ENCODE data around the gene PPM1H.
"Not testable (repeated sequence)": the region's sequence is repeated elsewhere in the genome, so short reads cannot be mapped to it uniquely, and the experiment has no call there.

Gene PPM1H

GRCh38 chr12:62834971-62835547, 99.9 kb downstream of the PPM1H start:
- no peaks in the 10 kb centered on the region for H3K9me3 ChIP-seq (ENCODE audit: control insufficient read depth, insufficient read depth, low read length)
- no peak overlapping the region for H3K9ac ChIP-seq (ENCODE audit: low read depth, low read length)
- no peak overlapping the region for H3K27ac ChIP-seq (ENCODE audit: low read depth, low read length)
- H3K4me3 ChIP-seq (ENCODE audit: low read depth, low read length), result no peak overlapping the region
- no peaks in the 10 kb centered on the region for H3K27me3 ChIP-seq (ENCODE audit: control insufficient read depth, insufficient read depth, low read length)
- peaks cover 8% of the 10 kb centered on the region for H3K4me1 ChIP-seq (ENCODE audit: control insufficient read depth, insufficient read depth, low read length)
- H3K36me3 ChIP-seq (ENCODE audit: control insufficient read depth, insufficient read depth, low read length), result peaks cover 5% of the 10 kb centered on the region

- Histone ChIP-seq H3K9ac (ENCODE audit: low read depth, low read length) (no peak overlapping the region), H3K27ac (ENCODE audit: low read depth, low read length) (no peak overlapping the region), H3K4me3 (ENCODE audit: low read depth, low read length) (no peak overlapping the region), H3K36me3 (ENCODE audit: control insufficient read depth, insufficient read depth, low read length) (peaks cover 7% of the 10 kb centered on the region), H3K9me3 (ENCODE audit: control insufficient read depth, insufficient read depth, low read length) (no peaks in the 10 kb centered on the region), H3K4me1 (ENCODE audit: control insufficient read depth, insufficient read depth, low read length) (peaks cover 8% of the 10 kb centered on the region), H3K27me3 (ENCODE audit: control insufficient read depth, insufficient read depth, low read length) (no peaks in the 10 kb centered on the region)
Measured at GRCh38 chr12:62834406-62834805, 100.5 kb downstream of the PPM1H start.

GRCh38 chr12:62833634-62834033, 101.3 kb downstream of the PPM1H start:
- no peaks in the 10 kb centered on the region for H3K27me3 ChIP-seq (ENCODE audit: control insufficient read depth, insufficient read depth, low read length)
- H3K4me3 ChIP-seq (ENCODE audit: low read depth, low read length), result no peak overlapping the region
- H3K4me1 ChIP-seq (ENCODE audit: control insufficient read depth, insufficient read depth, low read length), result peaks cover 8% of the 10 kb centered on the region
- no peak overlapping the region for H3K9ac ChIP-seq (ENCODE audit: low read depth, low read length)
- H3K36me3 ChIP-seq (ENCODE audit: control insufficient read depth, insufficient read depth, low read length), result peaks cover 14% of the 10 kb centered on the region
- no peak overlapping the region for H3K27ac ChIP-seq (ENCODE audit: low read depth, low read length)
- H3K9me3 ChIP-seq (ENCODE audit: control insufficient read depth, insufficient read depth, low read length), result no peaks in the 10 kb centered on the region

- Histone ChIP-seq H3K4me3 (ENCODE audit: low read depth, low read length) (no peak overlapping the region), H3K36me3 (ENCODE audit: control insufficient read depth, insufficient read depth, low read length) (peaks cover 21% of the 10 kb centered on the region), H3K4me1 (ENCODE audit: control insufficient read depth, insufficient read depth, low read length) (peaks cover 8% of the 10 kb centered on the region), H3K9ac (ENCODE audit: low read depth, low read length) (no peak overlapping the region), H3K9me3 (ENCODE audit: control insufficient read depth, insufficient read depth, low read length) (no peaks in the 10 kb centered on the region), H3K27me3 (ENCODE audit: control insufficient read depth, insufficient read depth, low read length) (no peaks in the 10 kb centered on the region), H3K27ac (ENCODE audit: low read depth, low read length) (no peak overlapping the region)
Measured at GRCh38 chr12:62832558-62832957, 102.4 kb downstream of the PPM1H start.

GRCh38 chr12:62832027-62832426, 102.9 kb downstream of the PPM1H start:
- no peaks in the 10 kb centered on the region for H3K27me3 ChIP-seq (ENCODE audit: control insufficient read depth, insufficient read depth, low read length)
- H3K4me3 ChIP-seq (ENCODE audit: low read depth, low read length), result no peak overlapping the region
- no peak overlapping the region for H3K9ac ChIP-seq (ENCODE audit: low read depth, low read length)
- H3K36me3 ChIP-seq (ENCODE audit: control insufficient read depth, insufficient read depth, low read length), result peaks cover 21% of the 10 kb centered on the region
- H3K27ac ChIP-seq (ENCODE audit: low read depth, low read length), result no peak overlapping the region
- H3K9me3 ChIP-seq (ENCODE audit: control insufficient read depth, insufficient read depth, low read length), result no peaks in the 10 kb centered on the region
- peaks cover 8% of the 10 kb centered on the region for H3K4me1 ChIP-seq (ENCODE audit: control insufficient read depth, insufficient read depth, low read length)

- H3K9me3 ChIP-seq (ENCODE audit: control insufficient read depth, insufficient read depth, low read length), result no peaks in the 10 kb centered on the region
- H3K9ac ChIP-seq (ENCODE audit: low read depth, low read length), result no peak overlapping the region
- no peaks in the 10 kb centered on the region for H3K27me3 ChIP-seq (ENCODE audit: control insufficient read depth, insufficient read depth, low read length)
- peaks cover 2% of the 10 kb centered on the region; the same call in 1 of the 2 replicates for H3K4me1 ChIP-seq (ENCODE audit: control insufficient read depth, insufficient read depth, low read length)
- H3K4me3 ChIP-seq (ENCODE audit: low read depth, low read length), result no peak overlapping the region
- H3K27ac ChIP-seq (ENCODE audit: low read depth, low read length), result no peak overlapping the region
- peaks cover 21% of the 10 kb centered on the region for H3K36me3 ChIP-seq (ENCODE audit: control insufficient read depth, insufficient read depth, low read length)
Measured at GRCh38 chr12:62827855-62828254, 107.1 kb downstream of the PPM1H start.

- no peak overlapping the region for H3K9ac ChIP-seq (ENCODE audit: low read depth, low read length)
- H3K4me3 ChIP-seq (ENCODE audit: low read depth, low read length), result no peak overlapping the region
- H3K4me1 ChIP-seq (ENCODE audit: control insufficient read depth, insufficient read depth, low read length), result no peaks in the 10 kb centered on the region
- no peak overlapping the region for H3K27ac ChIP-seq (ENCODE audit: low read depth, low read length)
- H3K27me3 ChIP-seq (ENCODE audit: control insufficient read depth, insufficient read depth, low read length), result no peaks in the 10 kb centered on the region
- peaks cover 21% of the 10 kb centered on the region for H3K36me3 ChIP-seq (ENCODE audit: control insufficient read depth, insufficient read depth, low read length)
- H3K9me3 ChIP-seq (ENCODE audit: control insufficient read depth, insufficient read depth, low read length), result no peaks in the 10 kb centered on the region
Measured at GRCh38 chr12:62827042-62827441, 107.9 kb downstream of the PPM1H start.

- Histone ChIP-seq H3K4me1 (ENCODE audit: control insufficient read depth, insufficient read depth, low read length) (peaks cover 15% of the 10 kb centered on the region), H3K4me3 (ENCODE audit: low read depth, low read length) (no peak overlapping the region), H3K27me3 (ENCODE audit: control insufficient read depth, insufficient read depth, low read length) (no peaks in the 10 kb centered on the region), H3K9me3 (ENCODE audit: control insufficient read depth, insufficient read depth, low read length) (no peaks in the 10 kb centered on the region), H3K9ac (ENCODE audit: low read depth, low read length) (no peak overlapping the region), H3K27ac (ENCODE audit: low read depth, low read length) (peak overlapping the region; percentile 69), H3K36me3 (ENCODE audit: control insufficient read depth, insufficient read depth, low read length) (no peaks in the 10 kb centered on the region)
Measured at GRCh38 chr12:62817556-62818271, 117.2 kb downstream of the PPM1H start.

GRCh38 chr12:62814243-62814642, 120.7 kb downstream of the PPM1H start:
- Histone ChIP-seq H3K4me3 (ENCODE audit: low read depth, low read length) (no peak overlapping the region), H3K9me3 (ENCODE audit: control insufficient read depth, insufficient read depth, low read length) (no peaks in the 10 kb centered on the region), H3K9ac (ENCODE audit: low read depth, low read length) (no peak overlapping the region), H3K36me3 (ENCODE audit: control insufficient read depth, insufficient read depth, low read length) (no peaks in the 10 kb centered on the region), H3K27me3 (ENCODE audit: control insufficient read depth, insufficient read depth, low read length) (no peaks in the 10 kb centered on the region), H3K4me1 (ENCODE audit: control insufficient read depth, insufficient read depth, low read length) (peaks cover 16% of the 10 kb centered on the region), H3K27ac (ENCODE audit: low read depth, low read length) (no peak overlapping the region)

- H3K4me3 ChIP-seq (ENCODE audit: low read depth, low read length), result no peak overlapping the region
- peaks cover 13% of the 10 kb centered on the region for H3K4me1 ChIP-seq (ENCODE audit: control insufficient read depth, insufficient read depth, low read length)
- no peak overlapping the region for H3K27ac ChIP-seq (ENCODE audit: low read depth, low read length)
- H3K9ac ChIP-seq (ENCODE audit: low read depth, low read length), result no peak overlapping the region
- no peaks in the 10 kb centered on the region for H3K36me3 ChIP-seq (ENCODE audit: control insufficient read depth, insufficient read depth, low read length)
- H3K27me3 ChIP-seq (ENCODE audit: control insufficient read depth, insufficient read depth, low read length), result no peaks in the 10 kb centered on the region
- no peaks in the 10 kb centered on the region for H3K9me3 ChIP-seq (ENCODE audit: control insufficient read depth, insufficient read depth, low read length)
Measured at GRCh38 chr12:62813031-62813829, 121.7 kb downstream of the PPM1H start.

GRCh38 chr12:62811481-62811880, 123.5 kb downstream of the PPM1H start:
- not testable (repeated sequence) for H3K27ac ChIP-seq (ENCODE audit: low read depth, low read length); H3K9ac ChIP-seq (ENCODE audit: low read depth, low read length); H3K27me3 ChIP-seq (ENCODE audit: control insufficient read depth, insufficient read depth, low read length); H3K9me3 ChIP-seq (ENCODE audit: control insufficient read depth, insufficient read depth, low read length); H3K4me3 ChIP-seq (ENCODE audit: low read depth, low read length); H3K4me1 ChIP-seq (ENCODE audit: control insufficient read depth, insufficient read depth, low read length); H3K36me3 ChIP-seq (ENCODE audit: control insufficient read depth, insufficient read depth, low read length)

Data from HUES48 (cell line).